Suprapubic skin (tissue), 4 donors: ENCODE data around the gene ZBTB20.

Experiments used
- EP300 ChIP-seq: sonication (generic); formaldehyde crosslinking; IDR thresholded peaks from one replicate; pipeline ENCODE4 v1.6.1; 2017; ENCODE audit warnings: antibody characterized with exemption
- POLR2A ChIP-seq, 2 donors: fragments of 450-650 bp; IDR thresholded peaks; one replicate each; pipeline ENCODE4 v1.6.1; 2017; ENCODE audit warnings: antibody characterized with exemption in 2 of 2, mild to moderate bottlenecking in 2 of 2, moderate library complexity in 2 of 2
- POLR2AphosphoS5 ChIP-seq, 3 donors: sonication (generic); formaldehyde crosslinking; IDR thresholded peaks; one replicate each; pipeline ENCODE4 v1.6.1; 2017; ENCODE audit warnings: antibody characterized with exemption in 3 of 3
- TF ChIP-seq, protein P1 (sequence below), 2 donors: fragments of 200-600 bp in 1 of 2; fragments of 450-650 bp in 1 of 2; sonication (generic) in 1 of 2; IDR thresholded peaks; one replicate each; pipeline ENCODE4 v1.5.1; 2016 to 2019; ENCODE audit warnings: antibody characterized with exemption in 2 of 2, mild to moderate bottlenecking in 1 of 2, moderate library complexity in 1 of 2

DNA sequence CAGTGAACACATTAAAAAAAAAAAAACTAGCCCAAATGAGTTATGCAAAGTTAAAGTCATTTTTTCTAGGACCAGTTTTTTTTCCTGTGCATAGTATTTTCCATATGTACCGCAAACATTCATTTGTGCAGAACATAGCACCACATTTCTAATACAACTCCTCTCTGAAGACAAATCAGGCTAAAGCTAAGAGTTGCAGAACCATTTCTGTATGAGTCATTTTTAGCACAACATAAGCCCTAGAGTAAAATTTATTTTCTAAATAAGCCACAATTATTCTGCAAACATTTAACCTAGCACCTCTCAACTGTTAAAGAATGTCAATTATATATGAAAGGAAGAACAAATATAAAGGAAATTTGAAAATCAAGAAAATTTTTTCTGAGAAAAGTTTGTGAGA lies 477.5 kb downstream of the ZBTB20 start:
- TF ChIP-seq POLR2A (IDR thresholded peaks at IDR 0.05) = no peak
- TF ChIP-seq, protein P1, sequence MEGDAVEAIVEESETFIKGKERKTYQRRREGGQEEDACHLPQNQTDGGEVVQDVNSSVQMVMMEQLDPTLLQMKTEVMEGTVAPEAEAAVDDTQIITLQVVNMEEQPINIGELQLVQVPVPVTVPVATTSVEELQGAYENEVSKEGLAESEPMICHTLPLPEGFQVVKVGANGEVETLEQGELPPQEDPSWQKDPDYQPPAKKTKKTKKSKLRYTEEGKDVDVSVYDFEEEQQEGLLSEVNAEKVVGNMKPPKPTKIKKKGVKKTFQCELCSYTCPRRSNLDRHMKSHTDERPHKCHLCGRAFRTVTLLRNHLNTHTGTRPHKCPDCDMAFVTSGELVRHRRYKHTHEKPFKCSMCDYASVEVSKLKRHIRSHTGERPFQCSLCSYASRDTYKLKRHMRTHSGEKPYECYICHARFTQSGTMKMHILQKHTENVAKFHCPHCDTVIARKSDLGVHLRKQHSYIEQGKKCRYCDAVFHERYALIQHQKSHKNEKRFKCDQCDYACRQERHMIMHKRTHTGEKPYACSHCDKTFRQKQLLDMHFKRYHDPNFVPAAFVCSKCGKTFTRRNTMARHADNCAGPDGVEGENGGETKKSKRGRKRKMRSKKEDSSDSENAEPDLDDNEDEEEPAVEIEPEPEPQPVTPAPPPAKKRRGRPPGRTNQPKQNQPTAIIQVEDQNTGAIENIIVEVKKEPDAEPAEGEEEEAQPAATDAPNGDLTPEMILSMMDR (IDR thresholded peaks at IDR 0.05) = no peak
- no peak for TF ChIP-seq POLR2AphosphoS5 (IDR thresholded peaks at IDR 0.05)
- no peak for TF ChIP-seq EP300
